Measurements from ENCODE around the gene PTAR1. TPM values are rescaled to one million over a fixed set of nuclear protein-coding genes. Genes with fewer than 3 reads are reported as not detected.

Gene PTAR1
- polyA plus RNA-seq, 2 of the 4 experiments (the other 2 are of a cell fraction) = 16.6 to 32.4 TPM

DNA sequence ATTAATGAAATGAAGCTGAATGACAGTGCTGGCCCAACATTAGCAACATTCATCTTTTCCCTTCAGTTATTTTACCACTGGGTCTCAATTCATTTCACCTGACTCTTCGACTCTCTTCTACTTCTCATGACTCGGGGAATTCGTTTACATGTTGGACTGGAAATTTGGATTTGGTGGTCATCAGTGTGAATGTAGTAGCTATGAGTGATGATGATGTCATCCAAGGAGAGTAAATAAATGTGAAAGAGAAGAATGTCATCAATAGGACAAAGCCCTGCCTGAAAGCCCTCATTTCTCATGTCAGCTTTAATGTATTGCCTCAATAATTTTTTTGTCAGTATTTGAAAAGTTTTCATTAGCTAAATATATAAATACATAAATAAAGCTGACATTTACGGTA lies 38.9 kb upstream of the PTAR1 start:
- Histone ChIP-seq H3K4me2 (peak overlapping the region; percentile 50; the same call in 2 of the 3 replicates), H3K27ac (no peak overlapping the region), H3K4me1 (peaks cover 10% of the 10 kb centered on the region; the same call in 2 of the 3 replicates), H3K9me3 (no peaks in the 10 kb centered on the region), H3K4me3 (no peak overlapping the region)
- no peak for FAIRE-seq
- WGBS (ENCODE audit: missing lambda C conversion rate) = 24% methylated on average over 4 of the region's 4 CpGs
- no peak for DNase-seq (ENCODE audit: low read depth in 1 of 2, low spot score in 1 of 2)
- CTCF ChIA-PET = no interaction called here
- no peak for TF ChIP-seq FOSL2 (IDR thresholded peaks at IDR 0.05)
- peak; percentile 42; the same call in 1 of the 2 replicates for TF ChIP-seq FOSL2 (CRISPR knock-in tag; IDR thresholded peaks at IDR 0.05)
- TF ChIP-seq CBX8 (IDR thresholded peaks at IDR 0.05) = no peak
- no peak for ATAC-seq
- POLR2A ChIA-PET = no interaction called here

DNA sequence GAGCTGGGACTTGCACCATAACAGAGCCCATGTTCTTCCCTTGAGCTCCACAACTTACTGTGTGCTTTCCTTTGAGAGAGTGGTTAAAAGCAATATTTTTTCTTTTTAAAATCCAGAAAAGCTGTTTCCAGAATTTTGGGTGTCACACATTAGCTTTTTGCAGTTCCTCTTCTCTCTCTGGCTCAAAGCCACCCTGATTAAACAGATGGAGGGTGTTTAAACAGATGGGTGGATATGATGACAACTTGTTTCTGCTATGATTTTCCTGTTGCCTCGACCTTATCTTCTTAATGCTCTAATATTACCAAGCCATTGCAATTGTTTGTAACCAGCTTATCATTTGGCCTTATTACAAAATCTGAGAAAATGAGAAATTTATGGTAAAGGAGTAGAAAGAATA lies 37.9 kb upstream of the PTAR1 start:
- ChIA-PET POLR2A (no interaction called here), CTCF (interaction anchor here (1.2 kb wide), 1 partner anchor 121 kb away, joined by 3 read pairs; no protein-coding TSS in a partner anchor)
- ATAC-seq (no peak), FAIRE-seq (no peak), DNase-seq (ENCODE audit: low read depth in 1 of 2, low spot score in 1 of 2) (no peak)
- no peak overlapping the region for H3K4me2 ChIP-seq
- peaks cover 10% of the 10 kb centered on the region; the same call in 2 of the 3 replicates for H3K4me1 ChIP-seq
- no peak overlapping the region for H3K4me3 ChIP-seq
- no peak overlapping the region for H3K27ac ChIP-seq
- H3K9me3 ChIP-seq = no peaks in the 10 kb centered on the region
- TF ChIP-seq HOXB13 (CRISPR knock-in tag; IDR thresholded peaks at IDR 0.05; ENCODE audit: low read depth) (no peak), CBX2 (IDR thresholded peaks at IDR 0.05; ENCODE audit: borderline replicate concordance, low read depth) (no peak), FOSB (CRISPR knock-in tag; IDR thresholded peaks at IDR 0.05) (no peak), HOXB5 (CRISPR knock-in tag; IDR thresholded peaks at IDR 0.05) (no peak), HDAC2 (IDR thresholded peaks at IDR 0.05) (no peak), POLR2A (IDR thresholded peaks at IDR 0.05; ENCODE audit: low read length) (no peak), NPAS2 (CRISPR knock-in tag; IDR thresholded peaks at IDR 0.05; ENCODE audit: borderline replicate concordance) (no peak), MAFK (IDR thresholded peaks at IDR 0.05; ENCODE audit: partially characterized antibody) (no peak), FOSL2 (IDR thresholded peaks at IDR 0.05) (no peak), FOSL2 (CRISPR knock-in tag; IDR thresholded peaks at IDR 0.05) (no peak)
- TF ChIP-seq, protein P1, sequence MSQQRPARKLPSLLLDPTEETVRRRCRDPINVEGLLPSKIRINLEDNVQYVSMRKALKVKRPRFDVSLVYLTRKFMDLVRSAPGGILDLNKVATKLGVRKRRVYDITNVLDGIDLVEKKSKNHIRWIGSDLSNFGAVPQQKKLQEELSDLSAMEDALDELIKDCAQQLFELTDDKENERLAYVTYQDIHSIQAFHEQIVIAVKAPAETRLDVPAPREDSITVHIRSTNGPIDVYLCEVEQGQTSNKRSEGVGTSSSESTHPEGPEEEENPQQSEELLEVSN (IDR thresholded peaks at IDR 0.05; ENCODE audit: borderline replicate concordance, low read depth) = no peak
- TF ChIP-seq, protein P2, sequence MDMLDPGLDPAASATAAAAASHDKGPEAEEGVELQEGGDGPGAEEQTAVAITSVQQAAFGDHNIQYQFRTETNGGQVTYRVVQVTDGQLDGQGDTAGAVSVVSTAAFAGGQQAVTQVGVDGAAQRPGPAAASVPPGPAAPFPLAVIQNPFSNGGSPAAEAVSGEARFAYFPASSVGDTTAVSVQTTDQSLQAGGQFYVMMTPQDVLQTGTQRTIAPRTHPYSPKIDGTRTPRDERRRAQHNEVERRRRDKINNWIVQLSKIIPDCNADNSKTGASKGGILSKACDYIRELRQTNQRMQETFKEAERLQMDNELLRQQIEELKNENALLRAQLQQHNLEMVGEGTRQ (IDR thresholded peaks at IDR 0.05) = no peak
- 6% methylated on average over 1 of the region's 1 CpG for WGBS (ENCODE audit: missing lambda C conversion rate)

DNA sequence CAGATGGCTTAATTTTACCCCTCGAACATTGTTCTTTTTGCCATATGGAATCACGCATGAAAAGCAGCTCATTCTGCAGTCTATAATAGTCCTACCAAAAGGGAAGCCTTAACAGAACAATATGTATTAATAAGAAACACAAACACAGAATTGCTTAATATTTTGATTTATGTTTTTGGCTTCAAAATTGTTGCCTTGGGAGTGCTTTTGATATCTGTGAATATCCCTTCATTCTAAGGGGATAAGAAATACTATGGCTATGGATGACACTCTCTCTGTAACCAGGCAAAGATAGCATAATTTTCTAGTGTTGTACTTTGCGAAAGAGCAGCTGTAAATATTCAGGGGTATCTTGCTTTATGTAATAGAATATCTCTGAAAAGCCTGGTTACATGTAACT lies 34.5 kb upstream of the PTAR1 start:
- H3K4me3 ChIP-seq = no peak overlapping the region
- DNase-seq (ENCODE audit: low read depth in 1 of 2, low spot score in 1 of 2) (no peak), FAIRE-seq (no peak), ATAC-seq (no peak)
- WGBS (ENCODE audit: missing lambda C conversion rate) = 73% methylated on average over 3 of the region's 3 CpGs
- no peak overlapping the region for H3K4me2 ChIP-seq
- peaks cover 10% of the 10 kb centered on the region; the same call in 2 of the 3 replicates for H3K4me1 ChIP-seq
- H3K9me3 ChIP-seq = no peaks in the 10 kb centered on the region
- no peak overlapping the region for H3K27ac ChIP-seq
- ChIA-PET CTCF (no interaction called here), POLR2A (no interaction called here)
- no peak for TF ChIP-seq EHF (CRISPR knock-in tag; IDR thresholded peaks at IDR 0.05)

DNA sequence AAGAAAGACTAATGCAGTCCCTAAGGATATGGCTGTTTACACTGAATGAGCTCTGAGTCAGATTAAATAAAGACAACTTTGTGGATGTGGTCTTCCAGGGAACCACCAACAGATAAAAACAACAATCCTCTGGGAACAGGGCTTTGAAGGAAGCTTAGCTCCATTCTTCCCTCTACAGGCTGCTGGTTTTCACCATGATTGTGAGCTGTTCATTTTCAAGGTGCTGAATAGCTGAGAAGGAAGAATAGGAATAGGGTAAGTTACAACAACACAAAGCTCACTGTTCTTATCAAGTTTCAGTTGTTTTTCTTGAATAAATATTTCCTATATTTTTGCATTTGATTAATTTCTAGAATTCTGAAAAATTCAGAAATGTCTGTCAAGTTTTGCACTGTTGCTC lies 25.9 kb upstream of the PTAR1 start:
- ATAC-seq = peak; percentile 61 to 62; a peak in 3 of 6 replicates
- CTCF ChIA-PET = interaction anchor here (2.1 kb wide), 1 partner anchor 112 kb away, joined by 5 read pairs; no protein-coding TSS in a partner anchor
- POLR2A ChIA-PET = interaction anchor here (0.6 kb wide), 1 partner anchor 26 kb away, joined by 3 read pairs; the partner anchor contains the start of gene PTAR1
- Histone ChIP-seq H3K4me2 (no peak overlapping the region), H3K9me3 (no peaks in the 10 kb centered on the region), H3K27ac (no peak overlapping the region), H3K4me1 (no peaks in the 10 kb centered on the region), H3K4me3 (no peak overlapping the region)
- TF ChIP-seq EP300 (IDR thresholded peaks at IDR 0.05) (no peak), EHMT2 (IDR thresholded peaks at IDR 0.05; ENCODE audit: low read depth) (0 out of 2 replicates have a peak, but pooled peaks have one; percentile 16), NPAS2 (CRISPR knock-in tag; IDR thresholded peaks at IDR 0.05; ENCODE audit: borderline replicate concordance) (no peak), FOXS1 (CRISPR knock-in tag; IDR thresholded peaks at IDR 0.05) (no peak)
- TF ChIP-seq, protein P3, sequence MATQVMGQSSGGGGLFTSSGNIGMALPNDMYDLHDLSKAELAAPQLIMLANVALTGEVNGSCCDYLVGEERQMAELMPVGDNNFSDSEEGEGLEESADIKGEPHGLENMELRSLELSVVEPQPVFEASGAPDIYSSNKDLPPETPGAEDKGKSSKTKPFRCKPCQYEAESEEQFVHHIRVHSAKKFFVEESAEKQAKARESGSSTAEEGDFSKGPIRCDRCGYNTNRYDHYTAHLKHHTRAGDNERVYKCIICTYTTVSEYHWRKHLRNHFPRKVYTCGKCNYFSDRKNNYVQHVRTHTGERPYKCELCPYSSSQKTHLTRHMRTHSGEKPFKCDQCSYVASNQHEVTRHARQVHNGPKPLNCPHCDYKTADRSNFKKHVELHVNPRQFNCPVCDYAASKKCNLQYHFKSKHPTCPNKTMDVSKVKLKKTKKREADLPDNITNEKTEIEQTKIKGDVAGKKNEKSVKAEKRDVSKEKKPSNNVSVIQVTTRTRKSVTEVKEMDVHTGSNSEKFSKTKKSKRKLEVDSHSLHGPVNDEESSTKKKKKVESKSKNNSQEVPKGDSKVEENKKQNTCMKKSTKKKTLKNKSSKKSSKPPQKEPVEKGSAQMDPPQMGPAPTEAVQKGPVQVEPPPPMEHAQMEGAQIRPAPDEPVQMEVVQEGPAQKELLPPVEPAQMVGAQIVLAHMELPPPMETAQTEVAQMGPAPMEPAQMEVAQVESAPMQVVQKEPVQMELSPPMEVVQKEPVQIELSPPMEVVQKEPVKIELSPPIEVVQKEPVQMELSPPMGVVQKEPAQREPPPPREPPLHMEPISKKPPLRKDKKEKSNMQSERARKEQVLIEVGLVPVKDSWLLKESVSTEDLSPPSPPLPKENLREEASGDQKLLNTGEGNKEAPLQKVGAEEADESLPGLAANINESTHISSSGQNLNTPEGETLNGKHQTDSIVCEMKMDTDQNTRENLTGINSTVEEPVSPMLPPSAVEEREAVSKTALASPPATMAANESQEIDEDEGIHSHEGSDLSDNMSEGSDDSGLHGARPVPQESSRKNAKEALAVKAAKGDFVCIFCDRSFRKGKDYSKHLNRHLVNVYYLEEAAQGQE (IDR thresholded peaks at IDR 0.05) = peak; percentile 78
- no peak for FAIRE-seq
- peak in 1 of 2 experiments; percentile 9 for DNase-seq (ENCODE audit: low read depth in 1 of 2, low spot score in 1 of 2)

All from A549 (cell line).